NK-92 treated with Interleukin-12 subunit alpha and Interleukin-12 subunit beta, amount 100 ng/mL, for 24 hours (cell line): Measurements from ENCODE around the gene UPF3A.
"Not testable (repeated sequence)": the region's sequence is repeated elsewhere in the genome, so short reads cannot be mapped to it uniquely, and the experiment has no call there.

Experiments used
- DNase-seq: peaks from one replicate; lab custom pipeline; 2025; lab: John Stamatoyannopoulos, UW

UPF3A gene

GRCh38 chr13:114304346-114305034 is 23.1 kb downstream of the UPF3A start:
- DNase-seq = no peak

GRCh38 chr13:114309086-114309485 is 27.7 kb downstream of the UPF3A start:
- no peak for DNase-seq

DNA sequence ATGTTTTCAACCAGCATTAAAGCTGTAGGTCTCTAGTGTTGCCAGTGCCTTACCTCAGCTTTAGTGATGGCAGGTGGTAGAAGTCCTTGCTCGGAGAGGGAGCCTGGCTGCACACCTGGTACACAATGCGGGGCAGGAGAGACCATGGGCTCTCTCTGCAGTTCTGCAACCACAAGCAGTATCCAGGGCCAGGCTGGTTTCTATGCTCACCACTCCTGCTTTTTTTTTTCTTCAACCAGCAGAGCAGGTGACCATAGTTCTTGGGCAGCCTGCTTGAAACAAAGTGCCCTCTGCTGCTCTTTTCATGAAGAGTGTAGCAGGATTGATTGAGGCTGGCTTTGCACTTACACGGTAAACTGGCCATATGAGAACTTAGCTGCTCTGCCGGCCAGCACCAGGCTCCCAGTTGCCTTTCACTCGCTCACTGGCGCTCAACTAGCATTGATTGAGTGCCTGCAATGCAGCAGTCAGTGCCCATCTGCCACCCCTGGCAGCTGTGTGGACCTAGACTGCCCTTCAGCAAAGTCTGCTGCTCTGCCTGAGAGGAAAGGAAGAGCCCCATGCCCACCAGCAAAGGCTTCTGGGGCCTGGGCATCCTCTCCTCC is 28.5 kb downstream of the UPF3A start:
- no peak for DNase-seq

DNA sequence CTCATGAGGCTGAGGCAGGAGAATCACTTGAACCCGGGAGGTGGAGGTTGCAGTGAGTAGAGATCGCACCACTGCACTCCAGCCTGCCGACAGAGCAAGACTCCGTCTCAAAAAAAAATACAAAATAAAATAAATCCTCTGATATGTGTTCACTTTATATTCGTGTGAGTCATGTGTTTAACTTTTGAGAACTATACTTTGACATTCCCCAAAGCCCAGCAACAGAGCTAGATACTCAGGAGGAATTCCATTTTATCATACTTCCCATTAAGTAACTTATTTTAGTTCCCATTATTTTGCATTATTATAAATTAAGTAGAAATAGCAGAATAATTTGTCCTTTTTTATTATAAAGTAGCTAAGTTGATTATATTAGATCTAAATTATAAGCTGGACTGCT is 29.6 kb downstream of the UPF3A start:
- DNase-seq = no peak

- DNase-seq = no peak
Measured at GRCh38 chr13:114311387-114311786, 30.0 kb downstream of the UPF3A start.

- no peak for DNase-seq
Measured at GRCh38 chr13:114311908-114312307, 30.5 kb downstream of the UPF3A start.

DNA sequence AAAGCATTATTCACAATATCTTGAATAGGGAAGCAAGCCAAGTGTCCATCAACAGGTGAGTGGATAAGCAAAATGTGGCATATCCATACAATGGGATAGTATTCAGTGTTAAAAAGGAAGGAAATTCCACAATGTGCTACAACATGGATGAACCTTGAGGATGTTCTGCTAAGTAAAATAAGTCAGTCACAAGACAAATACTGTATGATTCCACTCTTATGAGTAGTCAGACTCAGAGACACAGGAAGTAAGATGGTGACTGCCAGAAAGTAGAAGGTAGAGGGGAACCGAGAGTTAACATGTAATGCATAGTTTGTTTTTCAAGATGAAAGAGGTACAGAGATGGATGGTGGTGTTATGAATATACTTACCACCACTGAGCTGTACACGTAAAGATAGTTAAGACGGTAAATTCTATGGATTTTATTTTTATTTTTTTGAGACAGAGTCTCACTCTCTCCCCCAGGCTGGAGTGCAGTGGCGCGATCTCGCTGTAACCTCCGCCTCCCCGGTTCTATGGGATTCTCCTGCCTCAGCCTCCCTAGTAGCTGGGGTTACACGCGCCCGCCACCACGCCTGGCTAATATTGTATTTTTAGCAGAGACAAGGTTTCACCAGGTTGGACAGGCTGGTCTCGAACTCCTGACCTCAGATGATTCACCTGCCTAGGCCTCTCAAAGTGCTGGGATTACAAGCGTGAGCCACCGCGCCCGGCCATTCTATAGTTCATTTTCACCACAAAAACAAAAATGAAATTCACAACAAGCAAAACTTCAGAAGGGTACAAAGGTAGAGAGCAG is 31.9 kb downstream of the UPF3A start:
- DNase-seq = no peak

GRCh38 chr13:114314074-114314912 is 32.9 kb downstream of the UPF3A start, which contains the start of gene CHAMP1:
Gene CHAMP1, plus strand, starts transcription at chr13:114314503. Its CDS starts 9,340 bp downstream, at chr13:114323843.
- peak; percentile 91 for DNase-seq

GRCh38 chr13:114315074-114315785 is 33.8 kb downstream of the UPF3A start:
- no peak for DNase-seq

DNA sequence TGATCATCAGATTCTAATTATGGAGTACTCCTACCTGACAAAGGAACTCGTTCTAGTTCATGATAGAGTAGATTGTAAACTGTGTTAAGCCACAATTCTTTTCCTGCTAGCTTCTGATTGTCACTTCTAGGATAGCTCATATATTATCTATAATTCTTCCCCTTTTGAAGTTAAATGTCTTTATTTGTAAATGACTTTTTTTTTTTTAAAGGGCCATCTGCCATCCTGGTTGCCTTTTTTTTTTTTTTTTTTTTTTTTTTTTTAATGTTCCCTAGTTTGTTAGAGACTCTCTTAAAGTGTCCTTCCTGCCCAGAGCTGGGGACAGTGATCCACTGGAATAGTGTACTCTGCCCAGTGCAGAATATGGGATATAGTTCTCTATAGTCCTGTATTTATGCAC is 37.2 kb downstream of the UPF3A start:
- no peak for DNase-seq

- no peak for DNase-seq
Measured at GRCh38 chr13:114319441-114319913, 38.1 kb downstream of the UPF3A start.

GRCh38 chr13:114320065-114320464 is 38.7 kb downstream of the UPF3A start:
- no peak for DNase-seq

DNA sequence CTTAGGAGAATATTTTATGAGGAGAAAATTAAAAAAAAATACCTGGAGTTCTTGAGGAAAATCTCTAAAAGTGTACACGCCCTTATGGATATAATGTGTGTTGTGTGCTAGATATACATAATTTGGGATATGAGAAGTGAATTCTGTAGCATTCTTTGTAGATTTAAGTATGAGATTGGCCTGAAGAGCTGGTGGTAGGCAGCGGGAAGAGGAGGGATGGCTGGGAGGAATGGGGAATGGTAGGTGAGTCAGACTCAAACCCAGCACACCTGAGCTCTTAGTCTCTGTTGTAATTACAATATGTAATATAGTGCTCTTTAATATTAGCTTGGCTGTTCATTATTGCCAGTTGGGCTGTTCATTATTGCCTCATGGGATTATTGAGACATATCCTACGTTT is 39.9 kb downstream of the UPF3A start:
- no peak for DNase-seq

GRCh38 chr13:114323349-114323748 is 41.9 kb downstream of the UPF3A start:
- DNase-seq = no peak

DNA sequence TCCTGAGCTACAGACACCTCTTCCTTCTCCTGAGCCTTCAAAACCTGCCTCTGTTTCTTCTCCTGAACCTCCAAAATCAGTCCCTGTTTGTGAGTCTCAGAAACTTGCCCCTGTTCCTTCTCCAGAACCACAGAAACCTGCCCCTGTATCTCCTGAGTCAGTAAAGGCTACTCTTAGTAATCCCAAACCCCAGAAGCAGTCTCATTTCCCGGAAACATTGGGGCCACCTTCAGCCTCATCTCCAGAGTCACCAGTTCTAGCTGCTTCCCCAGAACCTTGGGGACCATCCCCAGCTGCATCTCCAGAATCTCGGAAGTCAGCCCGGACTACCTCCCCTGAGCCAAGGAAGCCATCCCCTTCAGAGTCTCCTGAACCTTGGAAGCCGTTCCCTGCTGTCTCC is 42.9 kb downstream of the UPF3A start:
- no peak for DNase-seq

DNA sequence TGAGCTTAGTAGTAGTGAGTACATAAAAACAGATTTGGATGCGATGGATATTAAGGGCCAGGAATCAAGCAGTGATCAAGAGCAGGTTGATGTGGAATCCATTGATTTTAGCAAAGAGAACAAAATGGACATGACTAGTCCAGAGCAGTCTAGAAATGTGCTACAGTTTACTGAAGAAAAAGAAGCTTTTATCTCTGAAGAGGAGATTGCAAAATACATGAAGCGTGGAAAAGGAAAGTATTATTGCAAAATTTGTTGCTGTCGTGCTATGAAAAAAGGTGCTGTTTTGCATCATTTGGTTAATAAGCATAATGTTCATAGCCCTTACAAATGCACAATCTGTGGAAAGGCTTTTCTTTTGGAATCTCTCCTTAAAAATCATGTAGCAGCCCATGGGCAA is 44.3 kb downstream of the UPF3A start:
- DNase-seq = no peak

DNA sequence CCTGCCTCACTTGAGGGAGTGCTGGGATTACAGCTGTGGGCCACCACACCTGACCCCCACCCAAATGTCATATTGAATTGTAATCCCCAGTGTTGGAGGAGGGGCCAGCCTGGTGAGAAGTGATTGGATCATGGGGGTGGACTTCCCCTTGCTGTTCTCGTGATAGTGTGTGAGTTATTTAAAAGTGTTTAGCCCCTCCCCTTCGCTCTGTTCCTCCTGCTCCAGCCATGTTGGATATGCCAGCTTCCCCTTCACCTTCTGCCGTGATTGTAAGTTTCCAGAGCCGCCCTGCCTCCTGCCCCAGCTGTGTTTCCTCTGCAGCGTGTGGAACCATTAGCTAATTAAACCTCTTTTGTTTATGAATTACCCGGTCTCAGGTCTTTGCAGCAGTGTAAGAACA is 46.6 kb downstream of the UPF3A start:
- no peak for DNase-seq

- no peak for DNase-seq
Measured at GRCh38 chr13:114328595-114328994, 47.2 kb downstream of the UPF3A start.

- DNase-seq = no peak
Measured at GRCh38 chr13:114330086-114330485, 48.7 kb downstream of the UPF3A start.

GRCh38 chr13:114333881-114334280 is 52.5 kb downstream of the UPF3A start:
- not testable (repeated sequence) for DNase-seq

GRCh38 chr13:114334305-114335053 is 53.1 kb downstream of the UPF3A start:
- no peak for DNase-seq
